HepG2 (cell line): Measurements from ENCODE around the gene BIK. TPM values are rescaled to one million over a fixed set of nuclear protein-coding genes. Genes with fewer than 3 reads are reported as not detected.

Experiments
- AGO2 ChIP-seq: fragments of 200-400 bp; formaldehyde crosslinking; optimal IDR thresholded peaks from 2 replicates; pipeline ENCODE3; 2017; ENCODE audit warnings: mild to moderate bottlenecking, low read depth, low read length, moderate library complexity
- ELF3 ChIP-seq: IDR thresholded peaks from 2 replicates; pipeline ENCODE4 v1.6.1; 2016; ENCODE audit warnings: missing genetic modification reagents, missing compliant biosample characterization
- HNF4A ChIP-seq: sonication (generic); formaldehyde crosslinking; IDR thresholded peaks from 2 replicates; pipeline ENCODE4 v1.4.0; 2020; ENCODE audit warnings: missing genetic modification reagents
- MBD4 ChIP-seq: IDR thresholded peaks from 2 replicates; pipeline ENCODE4 v1.6.1; 2012; ENCODE audit warnings: low read length, inconsistent platforms, borderline replicate concordance
- MTF2 ChIP-seq: sonication (generic); formaldehyde crosslinking; IDR thresholded peaks from 2 replicates; pipeline ENCODE4 v1.5.0; 2020; ENCODE audit warnings: missing genetic modification reagents, borderline replicate concordance
- NAIF1 ChIP-seq: sonication (generic); formaldehyde crosslinking; IDR thresholded peaks from 2 replicates; pipeline ENCODE4 v1.5.0; 2020; ENCODE audit warnings: mild to moderate bottlenecking, missing genetic modification reagents, borderline replicate concordance
- REPIN1 ChIP-seq: sonication (generic); formaldehyde crosslinking; IDR thresholded peaks from 2 replicates; pipeline ENCODE4 v1.8.0; 2022; ENCODE audit warnings: missing genetic modification reagents, low read depth, mild to moderate bottlenecking, borderline replicate concordance
- SNAPC2 ChIP-seq: sonication (generic); formaldehyde crosslinking; IDR thresholded peaks from 2 replicates; pipeline ENCODE4 v1.8.1; 2022; ENCODE audit warnings: mild to moderate bottlenecking, missing genetic modification reagents
- SYNCRIP ChIP-seq: fragments of 200-400 bp; formaldehyde crosslinking; IDR thresholded peaks from 2 replicates; pipeline ENCODE4 v1.6.1; 2018; ENCODE audit warnings: mild to moderate bottlenecking, low read depth, low read length; ENCODE audit not compliant: insufficient read depth
- TBX3 ChIP-seq: fragments of 450-650 bp; IDR thresholded peaks from 2 replicates; pipeline ENCODE4 v1.6.1; 2017; ENCODE audit warnings: antibody characterized with exemption, mild to moderate bottlenecking, inconsistent platforms, borderline replicate concordance
- TCF12 ChIP-seq, 2 experiments: fragments of 450-650 bp in 1 of 2; sonication (generic) in 1 of 2; formaldehyde crosslinking in 1 of 2; IDR thresholded peaks; 2 replicates each; pipeline versions ENCODE4 v1.6.1 to v1.8.0; 2017 to 2022; ENCODE audit warnings: antibody characterized with exemption in 1 of 2, mild to moderate bottlenecking in 1 of 2, missing genetic modification reagents in 1 of 2, moderate library complexity in 1 of 2
- ZNF333 ChIP-seq: sonication (generic); formaldehyde crosslinking; IDR thresholded peaks from 2 replicates; pipeline ENCODE4 v1.4.0; 2020; ENCODE audit warnings: mild to moderate bottlenecking, missing genetic modification reagents, borderline replicate concordance
- ZNF597 ChIP-seq: sonication (generic); formaldehyde crosslinking; IDR thresholded peaks from 2 replicates; pipeline ENCODE4 v1.5.0; 2020; ENCODE audit warnings: missing genetic modification reagents
- ZNF607 ChIP-seq: sonication (generic); formaldehyde crosslinking; IDR thresholded peaks from 2 replicates; pipeline ENCODE4 v1.5.1; 2020; ENCODE audit warnings: missing genetic modification reagents, mild to moderate bottlenecking, borderline replicate concordance
- ZNF710 ChIP-seq: sonication (generic); formaldehyde crosslinking; IDR thresholded peaks from 2 replicates; pipeline ENCODE4 v1.5.0; 2020; ENCODE audit warnings: mild to moderate bottlenecking, missing genetic modification reagents, borderline replicate concordance
- ZNF75D ChIP-seq: sonication (generic); formaldehyde crosslinking; IDR thresholded peaks from 2 replicates; pipeline ENCODE4 v1.8.1; 2023; ENCODE audit warnings: missing genetic modification reagents, mild to moderate bottlenecking, borderline replicate concordance
- ZNF768 ChIP-seq: sonication (generic); formaldehyde crosslinking; IDR thresholded peaks from 2 replicates; pipeline ENCODE4 v1.4.0; 2020; ENCODE audit warnings: missing genetic modification reagents
- polyA plus RNA-seq, 8 experiments: library from polyadenylated mRNA; depleted of rRNA in 3 of 8; stranded (reverse) in 7 of 8; unstranded in 1 of 8; fragments of >200 nt; fragmentation: Illumina TruSeq in 4 of 8; extraction: Trizol in 4 of 8; gene quantifications; 2 replicates each; pipeline versions ENCODE4 v1.2.1 to v1.2.3, GENCODE V29; 2011 to 2016; ENCODE audit warnings: low read depth in 4 of 8, missing spikeins in 1 of 8, mixed read lengths in 1 of 8; ENCODE audit not compliant: insufficient read depth in 1 of 8
- total RNA-seq, 5 experiments: library from RNA; depleted of rRNA; stranded (reverse); fragments of >200 nt; fragmentation: Illumina TruSeq; extraction: Trizol; gene quantifications; 2 replicates each; pipeline ENCODE4 v1.2.3, GENCODE V29; 2016; ENCODE audit warnings: low read depth in 1 of 5
- TF ChIP-seq, protein P1 (sequence below): sonication (generic); formaldehyde crosslinking; IDR thresholded peaks from 2 replicates; pipeline ENCODE4 v1.8.1; 2023; ENCODE audit warnings: mild to moderate bottlenecking, inconsistent platforms, moderate library complexity, missing genetic modification reagents, borderline replicate concordance
- TF ChIP-seq, protein P2 (sequence below): sonication (generic); formaldehyde crosslinking; IDR thresholded peaks from 2 replicates; pipeline ENCODE4 v1.5.0; 2020; ENCODE audit warnings: missing genetic modification reagents
- TF ChIP-seq, protein P3 (sequence below): sonication (generic); formaldehyde crosslinking; conservative IDR thresholded peaks from 2 replicates; pipeline ENCODE4 v1.4.0; 2020; ENCODE audit warnings: missing genetic modification reagents
- TF ChIP-seq, protein P4 (sequence below): IDR thresholded peaks from 2 replicates; pipeline ENCODE4 v1.6.1; 2016; ENCODE audit warnings: control low read depth

BIK gene
- total and polyA plus RNA-seq, 2 of the 13 experiments (the other 11 are each of a cell fraction or from before 2014, with no cell fraction given) = 0.54 to 0.80 TPM

- no peak for TF ChIP-seq ZNF710 (CRISPR knock-in tag)
- TF ChIP-seq ZNF597 (CRISPR knock-in tag) = no peak
- TF ChIP-seq, protein P1, sequence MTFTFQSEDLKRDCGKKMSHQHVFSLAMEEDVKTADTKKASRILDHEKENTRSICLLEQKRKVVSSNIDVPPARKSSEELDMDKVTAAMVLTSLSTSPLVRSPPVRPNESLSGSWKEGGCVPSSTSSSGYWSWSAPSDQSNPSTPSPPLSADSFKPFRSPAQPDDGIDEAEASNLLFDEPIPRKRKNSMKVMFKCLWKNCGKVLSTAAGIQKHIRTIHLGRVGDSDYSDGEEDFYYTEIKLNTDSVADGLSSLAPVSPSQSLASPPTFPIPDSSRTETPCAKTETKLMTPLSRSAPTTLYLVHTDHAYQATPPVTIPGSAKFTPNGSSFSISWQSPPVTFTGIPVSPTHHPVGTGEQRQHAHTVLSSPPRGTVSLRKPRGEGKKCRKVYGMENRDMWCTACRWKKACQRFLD (CRISPR knock-in tag) = no peak
- TF ChIP-seq SYNCRIP = no peak
- TF ChIP-seq MTF2 (CRISPR knock-in tag) = no peak
- no peak for TF ChIP-seq MBD4
- TF ChIP-seq HNF4A (CRISPR knock-in tag) = peak; percentile 41
- peak; percentile 27; the same call in 1 of the 2 replicates for TF ChIP-seq ZNF768 (CRISPR knock-in tag)
- TF ChIP-seq REPIN1 = no peak
- no peak for TF ChIP-seq ZNF75D (CRISPR knock-in tag)
- no peak for TF ChIP-seq AGO2
- TF ChIP-seq TBX3 = no peak
- no peak for TF ChIP-seq ZNF607 (CRISPR knock-in tag)
- TF ChIP-seq, protein P2, sequence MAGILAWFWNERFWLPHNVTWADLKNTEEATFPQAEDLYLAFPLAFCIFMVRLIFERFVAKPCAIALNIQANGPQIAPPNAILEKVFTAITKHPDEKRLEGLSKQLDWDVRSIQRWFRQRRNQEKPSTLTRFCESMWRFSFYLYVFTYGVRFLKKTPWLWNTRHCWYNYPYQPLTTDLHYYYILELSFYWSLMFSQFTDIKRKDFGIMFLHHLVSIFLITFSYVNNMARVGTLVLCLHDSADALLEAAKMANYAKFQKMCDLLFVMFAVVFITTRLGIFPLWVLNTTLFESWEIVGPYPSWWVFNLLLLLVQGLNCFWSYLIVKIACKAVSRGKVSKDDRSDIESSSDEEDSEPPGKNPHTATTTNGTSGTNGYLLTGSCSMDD (CRISPR knock-in tag) = no peak
- TF ChIP-seq TCF12 (IDR thresholded peaks at IDR 0.05) = no peak
- TF ChIP-seq TCF12 (CRISPR knock-in tag; IDR thresholded peaks at IDR 0.05) = no peak
- no peak for TF ChIP-seq NAIF1
- TF ChIP-seq, protein P3, sequence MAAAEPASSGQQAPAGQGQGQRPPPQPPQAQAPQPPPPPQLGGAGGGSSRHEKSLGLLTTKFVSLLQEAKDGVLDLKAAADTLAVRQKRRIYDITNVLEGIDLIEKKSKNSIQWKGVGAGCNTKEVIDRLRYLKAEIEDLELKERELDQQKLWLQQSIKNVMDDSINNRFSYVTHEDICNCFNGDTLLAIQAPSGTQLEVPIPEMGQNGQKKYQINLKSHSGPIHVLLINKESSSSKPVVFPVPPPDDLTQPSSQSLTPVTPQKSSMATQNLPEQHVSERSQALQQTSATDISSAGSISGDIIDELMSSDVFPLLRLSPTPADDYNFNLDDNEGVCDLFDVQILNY (CRISPR knock-in tag) = no peak
- 0 out of 2 replicates have a peak, but pooled peaks have one; percentile 13 for TF ChIP-seq ZNF333 (CRISPR knock-in tag)
- TF ChIP-seq ELF3 = no peak
- TF ChIP-seq SNAPC2 (CRISPR knock-in tag) = no peak
- TF ChIP-seq, protein P4, sequence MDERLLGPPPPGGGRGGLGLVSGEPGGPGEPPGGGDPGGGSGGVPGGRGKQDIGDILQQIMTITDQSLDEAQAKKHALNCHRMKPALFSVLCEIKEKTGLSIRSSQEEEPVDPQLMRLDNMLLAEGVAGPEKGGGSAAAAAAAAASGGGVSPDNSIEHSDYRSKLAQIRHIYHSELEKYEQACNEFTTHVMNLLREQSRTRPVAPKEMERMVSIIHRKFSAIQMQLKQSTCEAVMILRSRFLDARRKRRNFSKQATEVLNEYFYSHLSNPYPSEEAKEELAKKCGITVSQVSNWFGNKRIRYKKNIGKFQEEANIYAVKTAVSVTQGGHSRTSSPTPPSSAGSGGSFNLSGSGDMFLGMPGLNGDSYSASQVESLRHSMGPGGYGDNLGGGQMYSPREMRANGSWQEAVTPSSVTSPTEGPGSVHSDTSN (CRISPR knock-in tag) = no peak
Observed at GRCh38 chr22:43118024-43118849, 7.7 kb downstream of the BIK start (continued).
